ENCODE data around the gene QKI.
A peak's percentile ranks its signal among the peaks of the same experiment; 100 is the strongest.
"Not testable (repeated sequence)": the region's sequence is repeated elsewhere in the genome, so short reads cannot be mapped to it uniquely, and the experiment has no call there.

Gene QKI

GRCh38 chr6:163439997-163440396, 25.5 kb downstream of the QKI start:
- no peak for DNase-seq (ENCODE audit: low spot score)

GRCh38 chr6:163442336-163442735, 27.8 kb downstream of the QKI start:
- no peak for DNase-seq (ENCODE audit: low spot score)

- no peak for DNase-seq (ENCODE audit: low spot score)
These were observed 29.6 kb downstream of the QKI start for GRCh38 chr6:163444077-163444476.

- no peak for DNase-seq (ENCODE audit: low spot score)
These were observed 32.0 kb downstream of the QKI start for GRCh38 chr6:163446549-163446948.

GRCh38 chr6:163449076-163449475, 34.6 kb downstream of the QKI start:
- no peak for DNase-seq (ENCODE audit: low spot score)

DNA sequence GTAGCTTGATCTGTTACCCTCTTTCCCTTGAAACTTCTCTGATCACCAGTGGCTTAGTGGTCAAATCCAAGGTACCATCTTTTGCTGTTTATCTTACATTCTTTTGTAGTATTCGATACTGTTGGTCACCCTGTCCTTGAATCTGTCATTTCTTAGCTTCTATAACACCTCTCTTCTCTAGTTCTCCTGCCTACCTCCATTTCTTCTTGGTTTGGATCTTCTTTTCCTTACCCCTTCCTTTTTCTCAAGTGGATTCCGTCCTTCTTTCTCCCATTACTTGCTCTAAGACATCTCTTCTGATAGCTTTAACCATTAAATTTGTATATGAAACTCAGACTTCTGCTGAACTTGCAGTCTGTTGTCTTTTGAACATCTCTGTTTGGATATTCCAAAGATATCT, 39.9 kb downstream of the QKI start:
- no peak for DNase-seq (ENCODE audit: low spot score)

DNA sequence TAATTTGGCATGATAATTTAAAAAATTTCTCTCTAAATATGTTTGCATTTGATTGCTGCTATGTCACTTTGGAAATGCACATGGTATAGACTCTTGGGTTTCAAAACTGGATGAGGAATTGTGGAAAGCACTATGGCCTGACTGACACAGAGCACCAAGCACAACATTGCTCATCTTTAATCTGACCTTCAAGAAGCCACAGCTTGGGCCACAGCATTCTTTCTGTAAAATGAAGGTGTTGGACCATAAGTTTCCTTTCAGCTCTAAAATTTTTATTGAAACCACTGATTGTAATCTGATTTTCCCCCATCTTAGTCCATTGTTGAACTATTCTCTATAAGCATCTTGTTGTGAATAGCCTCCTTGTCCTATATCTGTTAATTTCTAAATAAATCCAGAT, 41.0 kb downstream of the QKI start:
- no peak for DNase-seq (ENCODE audit: low spot score)

GRCh38 chr6:163457637-163458561, 43.4 kb downstream of the QKI start:
- DNase-seq (ENCODE audit: low spot score) = no peak

DNA sequence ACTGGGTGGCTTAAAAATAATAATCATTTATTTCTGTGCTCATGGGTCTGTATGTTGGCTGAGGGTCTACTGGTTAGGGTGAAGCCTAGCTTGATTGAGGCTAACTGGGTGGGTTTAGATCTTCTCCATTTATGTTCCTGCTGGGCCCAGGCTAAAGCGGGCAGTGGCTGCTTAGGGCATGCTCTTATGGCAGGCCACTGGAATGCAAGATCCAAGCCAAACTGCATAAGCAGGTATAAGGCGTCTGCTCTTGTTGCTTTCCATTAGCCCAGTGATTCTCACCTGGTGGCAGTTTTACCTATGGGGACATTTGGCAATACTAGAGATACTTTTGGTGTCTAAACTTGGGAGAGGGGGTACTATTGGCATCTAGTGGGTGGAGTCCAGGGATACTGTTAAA, 44.5 kb downstream of the QKI start:
- no peak for DNase-seq (ENCODE audit: low spot score)

DNA sequence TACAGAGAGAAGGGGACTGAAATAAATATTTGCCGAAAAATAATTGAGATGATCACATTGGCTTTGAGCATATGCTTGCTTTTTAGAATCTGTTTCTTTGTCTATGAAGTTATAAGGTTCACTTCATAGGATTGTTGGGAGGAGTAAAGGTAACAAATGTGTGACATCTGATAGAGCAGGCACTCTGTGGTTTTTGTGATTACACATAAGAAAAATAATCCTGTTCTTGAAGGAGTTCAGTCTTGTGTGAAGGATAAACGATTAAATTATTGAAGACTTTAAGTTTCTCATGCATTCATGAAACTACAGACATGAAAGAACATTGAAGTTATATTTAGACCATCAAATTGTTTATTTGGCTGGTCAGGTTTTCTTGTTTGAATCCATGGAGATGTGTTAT, 45.0 kb downstream of the QKI start:
- DNase-seq (ENCODE audit: low spot score) = no peak

GRCh38 chr6:163460307-163460782, 45.8 kb downstream of the QKI start:
- peak; percentile 55 for DNase-seq (ENCODE audit: low spot score)

- DNase-seq (ENCODE audit: low spot score) = no peak
These were observed 47.2 kb downstream of the QKI start for GRCh38 chr6:163461696-163462095.

GRCh38 chr6:163463180-163463579, 48.7 kb downstream of the QKI start:
- DNase-seq (ENCODE audit: low spot score) = no peak

DNA sequence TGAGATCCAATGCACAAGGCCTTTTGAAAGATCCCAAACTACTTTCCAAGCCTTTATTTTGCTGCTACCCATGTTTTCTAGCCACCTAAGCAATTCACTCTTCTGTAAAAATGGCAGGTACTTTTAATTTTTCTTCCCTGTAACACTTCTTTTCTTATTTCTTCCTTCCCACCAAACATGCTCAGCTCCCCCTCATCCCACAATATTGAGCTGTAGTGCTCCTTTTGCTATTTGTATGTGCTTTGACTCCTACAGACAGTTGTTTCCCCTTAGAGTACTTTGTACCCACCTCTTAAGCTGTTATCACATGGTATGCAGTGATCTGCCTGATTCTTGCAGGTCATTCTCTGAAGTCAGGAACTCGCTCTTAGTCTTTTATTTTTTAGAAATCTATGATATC, 49.3 kb downstream of the QKI start:
- no peak for DNase-seq (ENCODE audit: low spot score)

GRCh38 chr6:163466839-163467390, 52.4 kb downstream of the QKI start:
- DNase-seq (ENCODE audit: low spot score) = no peak

GRCh38 chr6:163468738-163469137, 54.2 kb downstream of the QKI start:
- no peak for DNase-seq (ENCODE audit: low spot score)

DNA sequence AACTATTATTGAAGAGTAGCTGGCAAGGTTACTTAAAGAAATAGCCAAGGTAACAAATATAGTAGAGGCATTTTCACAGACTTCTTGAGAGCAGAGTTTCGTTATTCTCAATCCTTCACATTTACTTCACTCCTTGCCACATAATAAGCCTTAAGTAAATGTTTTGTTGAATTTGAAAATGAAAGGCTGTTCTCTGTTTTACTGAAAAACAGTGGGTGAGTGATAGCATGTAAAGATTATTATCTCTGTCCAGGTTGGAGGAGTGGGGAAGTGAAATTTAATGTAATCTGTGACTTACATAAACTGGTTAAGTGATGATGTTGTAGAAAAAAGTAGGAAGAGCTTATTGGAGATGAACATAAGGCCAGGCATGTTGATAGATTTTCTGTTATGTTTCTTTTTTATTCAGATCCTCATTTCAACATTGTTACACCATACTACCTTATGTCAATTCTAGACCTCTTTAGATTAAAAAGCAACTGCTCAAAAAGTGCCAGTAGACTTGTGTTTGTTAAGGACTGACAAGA, 55.0 kb downstream of the QKI start:
- DNase-seq (ENCODE audit: low spot score) = no peak

GRCh38 chr6:163470611-163471010, 56.1 kb downstream of the QKI start:
- no peak for DNase-seq (ENCODE audit: low spot score)

DNA sequence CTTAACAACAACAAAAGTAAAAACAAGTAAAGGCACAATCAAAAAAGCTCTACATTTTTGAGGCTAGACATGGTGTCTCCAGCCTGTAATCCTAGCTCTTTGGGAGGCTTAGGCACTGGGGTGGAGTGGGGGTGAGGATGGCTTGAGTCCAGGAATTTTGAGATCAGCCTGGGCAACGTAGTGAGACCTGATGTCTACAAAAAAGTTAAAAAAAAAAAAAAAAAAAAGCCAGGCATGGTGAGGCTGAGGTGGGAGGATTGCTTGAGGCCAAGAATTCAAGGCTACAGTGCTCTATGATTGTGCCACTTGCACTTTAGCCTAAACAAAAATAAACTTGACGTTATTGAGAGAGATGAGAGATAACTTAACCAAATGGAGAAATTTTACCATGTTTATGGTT, 60.1 kb downstream of the QKI start:
- DNase-seq (ENCODE audit: low spot score) = no peak

DNA sequence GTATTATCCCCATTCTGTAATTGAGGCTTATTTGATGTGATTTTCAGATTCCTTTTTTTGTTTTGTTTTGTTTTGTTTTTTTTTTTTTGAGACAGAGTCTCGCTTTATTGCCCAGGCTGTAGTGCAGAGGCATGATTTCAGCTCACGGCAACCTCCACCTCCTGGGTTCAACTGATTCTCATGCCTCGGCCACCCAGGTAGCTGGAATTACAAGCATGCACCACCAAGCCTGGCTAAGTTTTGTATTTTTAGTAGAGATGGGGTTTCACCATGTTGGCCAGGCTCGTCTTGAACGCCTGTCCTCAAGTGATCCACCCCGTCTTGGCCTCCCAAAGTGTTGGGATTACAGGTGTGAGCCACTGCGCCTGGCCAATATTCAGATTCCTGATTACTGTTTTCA, 62.4 kb downstream of the QKI start:
- DNase-seq (ENCODE audit: low spot score) = not testable (repeated sequence)

- DNase-seq (ENCODE audit: low spot score) = no peak
These were observed 68.6 kb downstream of the QKI start for GRCh38 chr6:163483107-163483506.

- no peak for DNase-seq (ENCODE audit: low spot score)
These were observed 70.9 kb downstream of the QKI start for GRCh38 chr6:163485388-163485851.

DNA sequence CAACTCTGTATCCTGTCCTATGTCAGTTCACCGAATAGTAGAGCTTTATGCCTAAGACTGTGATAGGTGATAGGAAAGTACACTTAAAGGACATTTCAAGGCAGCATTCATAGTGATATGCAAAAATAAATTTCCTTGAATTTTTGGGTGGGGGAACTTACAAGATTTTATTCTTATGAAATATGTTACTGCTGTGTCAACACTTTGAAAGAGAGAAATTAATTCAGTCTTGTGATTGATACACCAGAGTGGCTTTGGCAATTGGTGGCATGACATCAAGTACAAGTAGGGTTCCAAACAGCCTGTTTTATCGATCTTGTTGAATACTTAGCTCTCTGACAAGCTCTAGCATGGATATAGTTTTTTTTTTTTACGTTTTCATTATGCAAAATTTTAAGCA, 72.3 kb downstream of the QKI start:
- no peak for DNase-seq (ENCODE audit: low spot score)

Measured in NAMALWA (cell line).